Measurements from ENCODE around the gene STRN.
A peak's percentile ranks its signal among the peaks of the same experiment; 100 is the strongest.
"Not testable (repeated sequence)": the region's sequence is repeated elsewhere in the genome, so short reads cannot be mapped to it uniquely, and the experiment has no call there.

Gene STRN

GRCh38 chr2:36951027-36951518, 15.3 kb downstream of the STRN start:
- H3K36me3 Mint-ChIP-seq: peaks cover 15% of the 10 kb centered on the region
- no peaks in the 10 kb centered on the region for H3K27me3 Mint-ChIP-seq
- DNase-seq (ENCODE audit: low spot score in 2 of 2): no peak
- H3K4me1 Mint-ChIP-seq: peaks cover 14% of the 10 kb centered on the region
- no peak overlapping the region for H3K27ac Mint-ChIP-seq
- ATAC-seq (ENCODE audit: low read depth): no peak
- H3K9me3 Mint-ChIP-seq: no peaks in the 10 kb centered on the region
- H3K4me3 Mint-ChIP-seq: no peak overlapping the region

- peaks cover 11% of the 10 kb centered on the region for H3K4me1 Mint-ChIP-seq
- no peaks in the 10 kb centered on the region for H3K27me3 Mint-ChIP-seq
- H3K4me3 Mint-ChIP-seq: no peak overlapping the region
- DNase-seq (ENCODE audit: low spot score in 2 of 2) (no peak), ATAC-seq (ENCODE audit: low read depth) (no peak)
- H3K9me3 Mint-ChIP-seq: no peaks in the 10 kb centered on the region
- H3K27ac Mint-ChIP-seq: peak overlapping the region; percentile 10
- peaks cover 12% of the 10 kb centered on the region for H3K36me3 Mint-ChIP-seq
Observed at GRCh38 chr2:36949845-36950244, 16.5 kb downstream of the STRN start.

DNA sequence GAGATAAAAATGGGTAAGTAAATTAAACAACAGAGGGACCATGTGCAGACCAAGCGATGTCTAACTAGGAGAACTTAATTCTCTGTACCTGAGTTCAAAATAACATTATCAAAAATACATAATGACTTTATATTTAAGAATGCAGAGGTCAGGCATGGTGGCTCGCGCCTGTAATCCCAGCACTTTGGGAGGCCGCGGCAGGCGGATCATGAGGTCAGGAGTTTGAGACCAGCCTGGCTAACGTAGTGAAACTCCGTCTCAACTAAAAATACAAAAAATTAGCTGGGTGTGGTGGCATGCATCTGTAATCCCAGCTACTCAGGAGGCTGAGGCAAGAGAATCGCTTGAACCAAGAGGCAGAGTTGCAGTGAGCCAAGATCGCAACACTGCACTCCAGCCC, 21.1 kb downstream of the STRN start:
- H3K36me3 Mint-ChIP-seq: peaks cover 12% of the 10 kb centered on the region
- not testable (repeated sequence) for H3K27ac Mint-ChIP-seq; ATAC-seq (ENCODE audit: low read depth); H3K9me3 Mint-ChIP-seq; H3K4me1 Mint-ChIP-seq; H3K27me3 Mint-ChIP-seq; H3K4me3 Mint-ChIP-seq; DNase-seq (ENCODE audit: low spot score in 2 of 2)

DNA sequence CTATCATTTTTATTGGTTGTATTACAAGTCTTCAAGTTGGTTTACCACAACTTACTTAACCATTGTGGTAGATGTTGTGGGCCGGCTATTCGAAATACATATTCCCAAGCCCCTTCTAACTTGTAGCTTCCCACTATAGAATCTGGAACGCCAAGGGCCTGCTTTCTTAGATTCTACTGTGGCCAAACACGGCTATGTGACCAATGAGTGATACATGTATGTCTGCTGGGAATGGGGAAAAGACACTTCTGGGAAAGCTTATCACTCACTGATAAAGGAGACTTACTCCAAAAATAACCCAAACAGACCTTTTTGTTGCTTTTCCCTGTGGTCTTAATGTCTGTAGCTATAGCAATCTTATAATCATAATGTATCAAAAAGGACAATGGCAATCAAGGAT, 24.5 kb downstream of the STRN start:
- H3K9me3 Mint-ChIP-seq: no peaks in the 10 kb centered on the region
- H3K27ac Mint-ChIP-seq: no peak overlapping the region
- peaks cover 4% of the 10 kb centered on the region for H3K36me3 Mint-ChIP-seq
- ATAC-seq (ENCODE audit: low read depth) (no peak), DNase-seq (ENCODE audit: low spot score in 2 of 2) (no peak)
- no peaks in the 10 kb centered on the region for H3K27me3 Mint-ChIP-seq
- no peak overlapping the region for H3K4me3 Mint-ChIP-seq
- H3K4me1 Mint-ChIP-seq: peaks cover 4% of the 10 kb centered on the region

GRCh38 chr2:36936526-36936925, 29.8 kb downstream of the STRN start:
- not testable (repeated sequence) for H3K4me1 Mint-ChIP-seq; H3K4me3 Mint-ChIP-seq; DNase-seq (ENCODE audit: low spot score in 2 of 2); H3K36me3 Mint-ChIP-seq; H3K27ac Mint-ChIP-seq; ATAC-seq (ENCODE audit: low read depth); H3K27me3 Mint-ChIP-seq; H3K9me3 Mint-ChIP-seq

GRCh38 chr2:36931688-36932087, 34.6 kb downstream of the STRN start:
- not testable (repeated sequence) for DNase-seq (ENCODE audit: low spot score in 2 of 2); H3K36me3 Mint-ChIP-seq; H3K4me1 Mint-ChIP-seq; H3K27ac Mint-ChIP-seq; H3K9me3 Mint-ChIP-seq; ATAC-seq (ENCODE audit: low read depth); H3K27me3 Mint-ChIP-seq; H3K4me3 Mint-ChIP-seq

- not testable (repeated sequence) for DNase-seq (ENCODE audit: low spot score in 2 of 2); H3K36me3 Mint-ChIP-seq; H3K27me3 Mint-ChIP-seq; H3K9me3 Mint-ChIP-seq; H3K27ac Mint-ChIP-seq; ATAC-seq (ENCODE audit: low read depth); H3K4me3 Mint-ChIP-seq
- H3K4me1 Mint-ChIP-seq: peaks cover 12% of the 10 kb centered on the region
Observed at GRCh38 chr2:36930787-36931410, 35.4 kb downstream of the STRN start.

GRCh38 chr2:36926175-36927132, 39.9 kb downstream of the STRN start:
- not testable (repeated sequence) for H3K27me3 Mint-ChIP-seq; ATAC-seq (ENCODE audit: low read depth); H3K9me3 Mint-ChIP-seq; H3K36me3 Mint-ChIP-seq; DNase-seq (ENCODE audit: low spot score in 2 of 2); H3K4me3 Mint-ChIP-seq
- peaks cover 11% of the 10 kb centered on the region for H3K4me1 Mint-ChIP-seq
- H3K27ac Mint-ChIP-seq: peak overlapping the region; percentile 28

- DNase-seq (ENCODE audit: low spot score in 2 of 2); H3K9me3 Mint-ChIP-seq; H3K27me3 Mint-ChIP-seq; ATAC-seq (ENCODE audit: low read depth); H3K27ac Mint-ChIP-seq; H3K4me3 Mint-ChIP-seq: not testable (repeated sequence)
- Mint-ChIP-seq H3K36me3 (peaks cover 11% of the 10 kb centered on the region), H3K4me1 (peaks cover 20% of the 10 kb centered on the region)
Observed at GRCh38 chr2:36922629-36923028, 43.7 kb downstream of the STRN start.

- Mint-ChIP-seq H3K9me3 (no peaks in the 10 kb centered on the region), H3K4me1 (peaks cover 20% of the 10 kb centered on the region), H3K27me3 (no peaks in the 10 kb centered on the region), H3K4me3 (no peak overlapping the region), H3K27ac (no peak overlapping the region), H3K36me3 (peaks cover 11% of the 10 kb centered on the region)
- DNase-seq (ENCODE audit: low spot score in 2 of 2): no peak
- ATAC-seq (ENCODE audit: low read depth): no peak
Observed at GRCh38 chr2:36921984-36922383, 44.4 kb downstream of the STRN start.

DNA sequence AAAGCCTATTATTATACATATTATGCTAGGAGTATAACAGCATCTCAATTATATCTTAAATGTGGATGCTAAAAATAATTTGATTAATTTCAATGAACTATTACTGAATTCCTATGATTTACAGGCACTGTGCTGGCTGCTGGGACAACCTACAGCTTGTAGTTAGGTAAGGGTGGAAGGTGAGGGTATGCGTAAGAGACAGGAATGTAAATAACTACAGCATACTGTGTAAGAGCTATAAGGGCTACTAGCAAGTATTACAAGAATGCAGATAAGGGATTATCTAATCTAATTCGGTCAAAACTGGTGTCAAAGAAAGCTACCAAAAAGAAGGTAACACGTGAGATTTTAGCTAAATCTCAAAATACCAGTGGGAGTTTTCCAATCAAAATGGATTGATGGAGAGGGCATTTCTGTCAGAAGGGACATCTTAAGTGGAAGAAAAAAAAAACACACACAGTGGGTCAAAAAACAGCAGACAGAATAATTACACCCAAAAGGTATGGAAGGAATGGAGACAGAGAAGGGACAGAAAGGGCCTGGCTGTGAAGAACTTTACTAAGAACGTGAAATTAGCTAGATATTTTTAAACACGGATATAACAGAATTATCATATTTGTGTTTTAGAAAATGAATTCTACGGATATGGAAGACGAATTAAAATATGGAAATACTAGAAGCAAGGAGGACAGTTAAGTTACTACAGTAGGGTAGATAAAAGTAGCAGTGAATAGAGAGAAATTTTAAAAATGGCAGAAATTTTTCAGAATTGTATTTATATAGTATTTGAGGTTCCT, 47.1 kb downstream of the STRN start:
- no peak for ATAC-seq (ENCODE audit: low read depth)
- no peaks in the 10 kb centered on the region for H3K27me3 Mint-ChIP-seq
- no peak overlapping the region for H3K27ac Mint-ChIP-seq

GRCh38 chr2:36918307-36918706, 48.0 kb downstream of the STRN start:
- Mint-ChIP-seq H3K36me3 (peaks cover 13% of the 10 kb centered on the region), H3K27ac (no peak overlapping the region), H3K4me1 (peaks cover 16% of the 10 kb centered on the region), H3K9me3 (no peaks in the 10 kb centered on the region), H3K4me3 (no peak overlapping the region), H3K27me3 (no peaks in the 10 kb centered on the region)
- no peak for ATAC-seq (ENCODE audit: low read depth)
- no peak for DNase-seq (ENCODE audit: low spot score in 2 of 2)

More for the DNA sequence above, 47.1 kb downstream of the STRN start:
- Mint-ChIP-seq H3K4me1 (peaks cover 16% of the 10 kb centered on the region), H3K36me3 (peaks cover 13% of the 10 kb centered on the region), H3K4me3 (no peak overlapping the region), H3K9me3 (no peaks in the 10 kb centered on the region)
- DNase-seq (ENCODE audit: low spot score in 2 of 2): no peak

DNA sequence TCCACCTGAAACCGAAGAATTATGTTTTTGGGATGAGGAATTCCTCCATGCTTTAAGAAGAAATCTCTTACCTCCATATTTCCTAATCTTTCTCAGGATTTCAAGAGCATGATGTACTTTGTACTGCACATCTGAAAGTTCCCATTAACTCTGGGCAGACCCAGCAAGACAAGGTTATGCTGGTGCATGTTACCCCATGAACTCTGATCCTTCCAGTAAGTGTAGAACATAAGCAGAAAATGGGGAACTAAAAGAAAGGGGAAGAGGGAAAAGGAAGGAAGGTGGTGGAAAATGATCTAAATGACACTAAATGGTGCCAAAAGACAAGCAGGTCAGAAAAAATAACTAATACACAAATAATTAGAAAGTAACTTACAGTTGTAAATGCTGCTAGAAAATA, 50.7 kb downstream of the STRN start:
- no peak for ATAC-seq (ENCODE audit: low read depth)
- Mint-ChIP-seq H3K4me1 (peaks cover 8% of the 10 kb centered on the region), H3K36me3 (peaks cover 5% of the 10 kb centered on the region), H3K4me3 (no peak overlapping the region), H3K9me3 (no peaks in the 10 kb centered on the region), H3K27ac (no peak overlapping the region), H3K27me3 (no peaks in the 10 kb centered on the region)
- no peak for DNase-seq (ENCODE audit: low spot score in 2 of 2)

- Mint-ChIP-seq H3K4me1 (peaks cover 6% of the 10 kb centered on the region), H3K4me3 (no peak overlapping the region), H3K27ac (no peak overlapping the region), H3K9me3 (no peaks in the 10 kb centered on the region), H3K36me3 (peaks cover 7% of the 10 kb centered on the region), H3K27me3 (no peaks in the 10 kb centered on the region)
- DNase-seq (ENCODE audit: low spot score in 2 of 2): no peak
- ATAC-seq (ENCODE audit: low read depth): no peak
Observed at GRCh38 chr2:36912695-36913094, 53.6 kb downstream of the STRN start.

All from memory B cell (primary cell).